Glutamatergic neuron (in vitro differentiated cells): ENCODE results near the gene VTI1B. TPM values are rescaled to one million over a fixed set of nuclear protein-coding genes. Genes with fewer than 3 reads are reported as not detected.
A peak's percentile ranks its signal among the peaks of the same experiment; 100 is the strongest.
"Not testable (repeated sequence)": the region's sequence is repeated elsewhere in the genome, so short reads cannot be mapped to it uniquely, and the experiment has no call there.

Source experiments
- DNase-seq: peaks from one replicate; pipeline ENCODE4 v3.0.0; 2022
- H3K27ac Mint-ChIP-seq: one replicate; pipeline ENCODE4 v1.8.0; 2020; ENCODE audit warnings: mild to moderate bottlenecking, mixed read lengths, inconsistent platforms; ENCODE audit not compliant: unreplicated experiment
- H3K27me3 Mint-ChIP-seq: one replicate; pipeline ENCODE4 v1.8.0; 2020; ENCODE audit warnings: mild to moderate bottlenecking, moderate library complexity, mixed read lengths, inconsistent platforms; ENCODE audit not compliant: unreplicated experiment
- H3K36me3 Mint-ChIP-seq: one replicate; pipeline ENCODE4 v1.8.0; 2020; ENCODE audit warnings: mild to moderate bottlenecking, mixed read lengths, inconsistent platforms; ENCODE audit not compliant: unreplicated experiment
- H3K4me1 Mint-ChIP-seq: one replicate; pipeline ENCODE4 v1.8.0; 2020; ENCODE audit warnings: mild to moderate bottlenecking, low read depth, mixed read lengths, inconsistent platforms; ENCODE audit not compliant: unreplicated experiment
- H3K4me3 Mint-ChIP-seq: one replicate; pipeline ENCODE4 v1.8.0; 2020; ENCODE audit warnings: mild to moderate bottlenecking, mixed read lengths, inconsistent platforms; ENCODE audit not compliant: unreplicated experiment
- H3K9me3 Mint-ChIP-seq: one replicate; pipeline ENCODE4 v1.8.0; 2020; ENCODE audit warnings: mild to moderate bottlenecking, moderate library complexity, mixed read lengths, inconsistent platforms; ENCODE audit not compliant: unreplicated experiment
- total RNA-seq: library from RNA; stranded (reverse); fragmentation: NEBNext Ultra II Directional; extraction: Animal tissue kit (Norgen Biotek cat#: 25700); gene quantifications from one replicate; pipeline ENCODE4 v1.2.1, GENCODE V29; 2021; ENCODE audit not compliant: unreplicated experiment
- TF ChIP-seq, protein P1 (sequence below): fragments of 200-600 bp; sonication (generic); IDR thresholded peaks from one replicate; pipeline ENCODE4 v1.5.0; 2021; ENCODE audit not compliant: partially characterized antibody, unreplicated experiment

VTI1B gene
- total RNA-seq, 1 donor from 2014 or later, result 77.7 TPM

- peaks cover 13% of the 10 kb centered on the region for H3K36me3 Mint-ChIP-seq
- H3K9me3 Mint-ChIP-seq, result peaks cover 8% of the 10 kb centered on the region
- no peak for DNase-seq
- no peak overlapping the region for H3K4me3 Mint-ChIP-seq
- H3K27ac Mint-ChIP-seq, result no peak overlapping the region
- TF ChIP-seq, protein P1, sequence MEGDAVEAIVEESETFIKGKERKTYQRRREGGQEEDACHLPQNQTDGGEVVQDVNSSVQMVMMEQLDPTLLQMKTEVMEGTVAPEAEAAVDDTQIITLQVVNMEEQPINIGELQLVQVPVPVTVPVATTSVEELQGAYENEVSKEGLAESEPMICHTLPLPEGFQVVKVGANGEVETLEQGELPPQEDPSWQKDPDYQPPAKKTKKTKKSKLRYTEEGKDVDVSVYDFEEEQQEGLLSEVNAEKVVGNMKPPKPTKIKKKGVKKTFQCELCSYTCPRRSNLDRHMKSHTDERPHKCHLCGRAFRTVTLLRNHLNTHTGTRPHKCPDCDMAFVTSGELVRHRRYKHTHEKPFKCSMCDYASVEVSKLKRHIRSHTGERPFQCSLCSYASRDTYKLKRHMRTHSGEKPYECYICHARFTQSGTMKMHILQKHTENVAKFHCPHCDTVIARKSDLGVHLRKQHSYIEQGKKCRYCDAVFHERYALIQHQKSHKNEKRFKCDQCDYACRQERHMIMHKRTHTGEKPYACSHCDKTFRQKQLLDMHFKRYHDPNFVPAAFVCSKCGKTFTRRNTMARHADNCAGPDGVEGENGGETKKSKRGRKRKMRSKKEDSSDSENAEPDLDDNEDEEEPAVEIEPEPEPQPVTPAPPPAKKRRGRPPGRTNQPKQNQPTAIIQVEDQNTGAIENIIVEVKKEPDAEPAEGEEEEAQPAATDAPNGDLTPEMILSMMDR, result no peak
- peaks cover 7% of the 10 kb centered on the region for H3K27me3 Mint-ChIP-seq
- H3K4me1 Mint-ChIP-seq, result peaks cover 6% of the 10 kb centered on the region
These were observed 71.4 kb downstream of the VTI1B start for GRCh38 chr14:67602995-67603545.

- Mint-ChIP-seq H3K9me3 (peaks cover 8% of the 10 kb centered on the region), H3K36me3 (peaks cover 13% of the 10 kb centered on the region), H3K4me3 (no peak overlapping the region), H3K4me1 (peaks cover 6% of the 10 kb centered on the region), H3K27me3 (peaks cover 7% of the 10 kb centered on the region), H3K27ac (no peak overlapping the region)
- no peak for DNase-seq
- TF ChIP-seq, protein P1, result no peak
These were observed 72.4 kb downstream of the VTI1B start for GRCh38 chr14:67602076-67602475.

GRCh38 chr14:67600562-67600974, 73.9 kb downstream of the VTI1B start:
- not testable (repeated sequence) for H3K27me3 Mint-ChIP-seq, DNase-seq, H3K4me1 Mint-ChIP-seq, H3K9me3 Mint-ChIP-seq
- Mint-ChIP-seq H3K4me3 (peak overlapping the region; percentile 99), H3K27ac (peak overlapping the region; percentile 94), H3K36me3 (peaks cover 13% of the 10 kb centered on the region)

GRCh38 chr14:67599698-67600561, 74.5 kb downstream of the VTI1B start, which contains the start of gene PIGH:
Gene PIGH, minus strand, starts transcription at chr14:67600268. Its CDS starts 65 bp downstream, at chr14:67600203.
- peaks cover 7% of the 10 kb centered on the region for H3K9me3 Mint-ChIP-seq
- H3K36me3 Mint-ChIP-seq, result peaks cover 18% of the 10 kb centered on the region
- TF ChIP-seq, protein P1, result peak; percentile 67
- DNase-seq, result peak; percentile 97
- peaks cover 7% of the 10 kb centered on the region for H3K27me3 Mint-ChIP-seq
- H3K4me1 Mint-ChIP-seq, result peaks cover 6% of the 10 kb centered on the region
- peak within 1 kb of the TSS; percentile 94 for H3K27ac Mint-ChIP-seq
- peak within 1 kb of the TSS; percentile 99 for H3K4me3 Mint-ChIP-seq

Other genes starting within 250 kb of the VTI1B start
- 7.5 TPM for gene TMEM229B, start 185.9 kb downstream of the VTI1B start, total RNA-seq
- gene PLEKHH1, start 141.3 kb downstream of the VTI1B start, total RNA-seq, result 32.4 TPM
- 24.3 TPM for gene PIGH, start 74.4 kb downstream of the VTI1B start, total RNA-seq
- gene ARG2, start 54.7 kb downstream of the VTI1B start, total RNA-seq, result 78.7 TPM
- gene RDH11, start 21.1 kb upstream of the VTI1B start, total RNA-seq, result 94.7 TPM
- gene RDH12, start 27.3 kb upstream of the VTI1B start, total RNA-seq, result 0.22 TPM
- 32.5 TPM for gene ZFYVE26, start 142.0 kb upstream of the VTI1B start, total RNA-seq
- 9.7 TPM for gene RAD51B, start 145.1 kb upstream of the VTI1B start, total RNA-seq